ENCODE measurements around the gene RBM38.
"Not testable (repeated sequence)": the region's sequence is repeated elsewhere in the genome, so short reads cannot be mapped to it uniquely, and the experiment has no call there.

Gene RBM38

GRCh38 chr20:57419479-57419878 is 28.3 kb downstream of the RBM38 start:
- DNase-seq (ENCODE audit: low read depth), result not testable (repeated sequence)

DNA sequence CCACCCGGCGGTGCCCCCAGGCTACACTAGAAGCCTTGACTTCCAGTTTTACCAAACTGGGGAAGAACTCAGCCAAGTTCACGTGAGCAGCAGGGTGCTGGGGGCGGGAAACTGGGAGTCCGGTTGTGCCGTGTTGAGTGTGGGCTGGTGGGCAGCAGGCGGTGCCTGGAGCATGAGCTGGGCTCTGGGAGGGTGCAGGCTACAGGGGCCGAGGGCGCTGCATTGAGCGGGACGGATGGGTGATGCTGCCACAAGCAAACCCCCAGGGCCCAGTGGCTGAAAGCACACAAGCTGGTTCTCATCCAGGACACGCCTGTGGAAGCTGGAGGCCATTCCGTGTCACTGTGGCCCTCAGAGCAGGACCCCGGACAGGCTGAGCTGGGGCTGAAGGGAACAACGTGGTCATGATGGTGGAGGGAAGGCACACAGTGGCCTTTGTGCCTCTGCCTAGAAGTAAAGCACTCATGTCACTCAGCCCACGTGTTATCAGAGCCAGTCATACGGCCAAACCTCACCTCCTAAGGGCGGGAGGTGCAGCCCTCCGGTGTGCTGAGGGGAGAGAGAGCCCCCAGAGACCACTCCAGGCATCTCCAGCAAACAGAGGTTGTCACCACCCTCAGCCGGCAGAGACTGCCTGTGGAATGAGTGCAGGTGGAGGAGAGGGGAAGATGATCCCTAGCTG is 29.5 kb downstream of the RBM38 start:
- no peak for DNase-seq (ENCODE audit: low read depth)

DNA sequence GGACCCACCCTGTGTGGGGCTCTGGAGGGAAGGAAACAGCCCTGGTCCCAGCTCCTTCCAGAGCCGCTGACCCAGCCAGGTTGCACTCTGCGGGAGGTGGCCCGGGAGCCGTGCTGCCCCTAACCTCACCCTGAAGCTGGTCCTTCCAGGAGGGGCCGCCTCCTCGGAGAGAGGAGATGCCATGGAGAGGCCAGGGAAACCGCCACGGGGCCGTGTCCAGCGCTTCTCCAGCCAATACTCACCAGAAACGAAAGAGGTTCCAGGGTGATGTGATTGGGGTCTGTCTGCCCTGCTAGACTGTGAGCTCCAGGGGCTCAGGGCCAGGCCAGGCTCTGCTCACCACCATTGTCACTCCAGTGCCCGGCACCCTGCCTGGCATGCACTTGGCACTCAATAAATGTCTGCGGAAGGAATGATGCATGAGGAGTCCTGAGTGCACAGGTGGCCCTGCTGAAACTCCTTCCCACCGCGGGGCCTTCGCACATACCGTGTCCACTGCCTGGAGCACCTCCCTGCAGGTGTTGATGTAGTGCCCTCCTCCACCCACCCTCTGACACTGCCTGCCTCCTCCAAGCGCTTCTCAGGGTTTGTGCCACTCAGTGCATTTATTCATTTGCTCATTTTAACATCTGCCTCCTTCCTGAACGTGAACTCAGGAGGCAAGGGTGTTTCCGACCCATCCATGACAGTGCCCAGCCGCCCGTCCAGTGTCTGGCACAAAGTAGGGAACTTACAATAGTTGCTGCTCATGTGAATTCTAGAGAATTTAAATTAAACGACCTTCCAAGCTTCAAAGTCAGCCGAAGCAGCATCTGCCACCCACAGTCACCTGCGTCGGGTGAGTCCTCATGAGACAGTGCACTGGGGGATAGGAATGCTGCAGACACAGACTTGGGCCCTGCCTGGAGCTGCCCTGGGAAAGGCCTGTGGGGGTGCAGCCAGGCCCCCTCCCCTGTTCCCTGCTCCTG is 30.3 kb downstream of the RBM38 start:
- DNase-seq (ENCODE audit: low read depth), result no peak

DNA sequence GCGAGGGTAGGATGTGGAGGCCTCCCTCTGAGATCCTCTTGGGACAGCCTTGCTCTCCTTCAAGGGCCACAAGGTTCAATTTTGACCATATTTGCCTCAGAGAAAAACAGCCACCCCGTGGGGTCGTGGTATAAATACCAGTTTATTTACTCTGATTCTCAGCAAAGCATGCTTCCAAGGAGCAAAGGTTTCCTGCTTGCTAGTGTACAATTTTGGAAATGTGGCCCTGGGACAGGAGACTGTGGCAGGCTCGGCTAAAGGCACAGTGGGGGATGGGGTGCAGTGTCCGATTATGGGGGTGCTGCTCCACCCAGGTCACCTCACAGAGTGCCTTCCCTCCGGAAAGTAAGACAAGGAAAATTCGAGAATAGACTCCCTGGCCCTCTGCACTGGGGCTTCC is 31.1 kb downstream of the RBM38 start:
- no peak for DNase-seq (ENCODE audit: low read depth)

DNA sequence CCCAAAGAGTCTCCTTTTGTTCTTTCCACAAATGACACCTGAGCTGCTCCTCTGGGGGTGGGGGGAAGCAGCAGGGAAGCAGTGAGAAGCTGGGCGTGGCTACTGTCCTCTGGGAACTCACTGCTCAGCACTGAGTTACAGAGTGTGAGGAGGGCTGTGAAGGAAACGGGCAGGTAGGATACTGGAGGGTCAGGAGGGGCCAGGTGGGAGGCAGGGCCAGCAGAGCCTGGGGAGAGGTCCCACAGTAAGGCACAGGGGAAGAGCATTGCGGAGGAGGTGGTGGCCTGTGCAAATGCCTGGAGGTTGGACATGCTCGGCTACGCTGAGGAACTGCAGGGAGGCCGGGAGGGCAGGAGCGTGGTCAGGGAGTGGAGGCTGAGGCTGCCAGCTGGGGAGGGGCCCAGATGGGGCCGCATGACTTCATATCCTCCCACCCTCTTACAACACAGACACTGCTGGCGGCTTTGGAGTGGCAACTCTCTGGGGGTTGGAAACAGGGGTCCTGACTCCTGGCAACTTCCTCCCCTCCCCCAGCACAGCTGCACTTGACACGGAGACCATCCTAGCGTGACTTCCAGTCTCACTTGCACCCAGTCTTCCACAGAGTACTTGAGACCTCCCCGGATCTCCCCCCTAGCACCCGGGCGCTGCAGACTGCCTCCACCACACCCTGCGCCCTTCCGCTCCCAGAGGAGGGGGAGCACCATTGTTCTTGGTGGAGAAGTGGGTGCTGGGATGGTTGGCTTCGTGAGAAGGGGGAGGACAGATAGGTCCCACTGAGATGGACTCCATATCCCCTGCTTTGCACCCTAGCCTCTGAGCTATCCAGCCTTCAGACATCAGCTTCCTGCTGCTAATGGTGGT is 34.2 kb downstream of the RBM38 start:
- no peak for DNase-seq (ENCODE audit: low read depth)

GRCh38 chr20:57426271-57426689 is 35.1 kb downstream of the RBM38 start:
- DNase-seq (ENCODE audit: low read depth), result no peak

GRCh38 chr20:57426831-57427230 is 35.6 kb downstream of the RBM38 start:
- no peak for DNase-seq (ENCODE audit: low read depth)

GRCh38 chr20:57428324-57429158 is 37.3 kb downstream of the RBM38 start:
- no peak for DNase-seq (ENCODE audit: low read depth)

GRCh38 chr20:57429159-57429496 is 37.9 kb downstream of the RBM38 start:
- no peak for DNase-seq (ENCODE audit: low read depth)

- DNase-seq (ENCODE audit: low read depth), result no peak
These were observed 38.5 kb downstream of the RBM38 start for GRCh38 chr20:57429580-57430200.

GRCh38 chr20:57430201-57430596 is 39.0 kb downstream of the RBM38 start:
- DNase-seq (ENCODE audit: low read depth), result not testable (repeated sequence)

DNA sequence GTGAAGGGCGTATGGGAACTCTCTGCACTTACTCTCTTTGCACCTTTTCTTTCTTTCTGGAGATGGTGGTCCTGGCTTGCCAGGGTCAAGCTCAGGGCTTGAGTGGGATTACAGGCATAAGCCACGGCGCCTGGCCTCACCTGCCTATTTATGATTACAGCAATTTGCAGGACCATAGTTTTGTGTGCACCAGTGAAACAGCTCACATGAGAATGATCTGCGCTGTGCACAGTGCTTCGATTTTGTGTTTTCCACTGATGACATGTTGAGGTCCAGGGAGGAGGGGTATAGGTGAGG is 40.3 kb downstream of the RBM38 start:
- no peak for DNase-seq (ENCODE audit: low read depth)

- no peak for DNase-seq (ENCODE audit: low read depth)
These were observed 41.3 kb downstream of the RBM38 start for GRCh38 chr20:57432480-57432861.

DNA sequence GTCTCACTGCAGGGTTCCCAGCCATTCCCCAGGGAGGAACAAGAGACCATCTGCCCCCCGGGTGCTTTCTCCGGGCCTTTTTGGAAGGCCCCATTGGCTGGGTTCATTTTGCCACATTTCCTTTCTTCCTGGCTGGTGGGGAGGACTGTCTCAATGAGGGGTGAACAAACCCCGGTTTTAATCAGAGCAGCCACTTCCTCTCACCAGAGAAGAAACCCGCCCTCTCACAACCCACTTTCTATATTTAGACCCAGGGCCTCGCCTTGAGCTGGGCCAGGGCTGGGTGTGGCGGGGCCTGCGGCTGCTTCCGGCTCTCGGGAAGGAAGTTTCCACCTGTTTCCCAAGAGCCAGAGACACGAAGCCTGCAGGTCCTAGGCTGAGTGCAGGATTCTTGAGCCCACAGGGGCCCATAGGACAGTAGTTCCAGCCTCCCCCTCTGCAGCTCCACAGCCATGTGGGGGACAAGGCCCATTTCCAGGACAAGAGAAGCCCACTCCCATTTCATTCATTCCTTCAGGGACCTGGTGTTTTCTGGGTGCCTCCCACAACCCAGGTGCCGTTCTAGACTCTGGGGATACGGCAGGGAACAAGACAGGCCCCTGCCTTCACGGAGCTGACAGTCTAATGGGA is 41.8 kb downstream of the RBM38 start:
- no peak for DNase-seq (ENCODE audit: low read depth)

GRCh38 chr20:57433657-57434389 is 42.6 kb downstream of the RBM38 start:
- no peak for DNase-seq (ENCODE audit: low read depth)

DNA sequence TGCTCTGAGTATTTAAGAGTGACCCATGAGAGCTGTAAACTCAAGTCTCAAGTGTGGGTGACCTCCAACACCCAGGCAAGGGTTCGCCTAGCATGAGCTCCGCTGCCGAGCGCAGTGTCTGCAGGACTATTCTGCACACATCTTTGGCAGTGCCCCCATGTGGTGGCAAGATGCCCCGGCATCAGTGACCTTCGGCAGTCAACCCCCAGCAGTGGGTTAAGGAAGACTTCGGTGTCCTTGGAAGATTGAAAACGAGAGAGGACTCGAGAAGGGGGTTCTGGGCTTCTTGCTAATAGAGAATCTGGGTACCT is 43.1 kb downstream of the RBM38 start:
- DNase-seq (ENCODE audit: low read depth), result no peak

DNA sequence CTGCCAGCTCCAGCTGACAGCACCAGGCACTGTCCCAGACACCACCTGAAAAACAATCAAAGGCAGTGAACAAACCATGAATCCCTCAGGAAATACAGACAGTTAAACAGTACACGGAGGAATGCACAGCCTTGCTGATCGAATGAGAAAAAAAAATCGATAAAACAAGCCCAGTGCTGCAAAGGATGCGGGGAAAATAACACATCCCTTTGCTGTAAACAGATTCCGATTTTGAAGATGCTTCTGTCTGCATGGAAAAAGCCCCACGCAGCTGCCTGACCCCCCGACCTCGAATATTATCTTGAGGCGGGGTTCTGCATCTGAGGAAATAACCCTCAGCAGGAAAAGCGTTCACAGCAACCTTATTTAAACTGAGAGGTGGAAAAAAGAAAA is 43.9 kb downstream of the RBM38 start:
- no peak for DNase-seq (ENCODE audit: low read depth)

DNA sequence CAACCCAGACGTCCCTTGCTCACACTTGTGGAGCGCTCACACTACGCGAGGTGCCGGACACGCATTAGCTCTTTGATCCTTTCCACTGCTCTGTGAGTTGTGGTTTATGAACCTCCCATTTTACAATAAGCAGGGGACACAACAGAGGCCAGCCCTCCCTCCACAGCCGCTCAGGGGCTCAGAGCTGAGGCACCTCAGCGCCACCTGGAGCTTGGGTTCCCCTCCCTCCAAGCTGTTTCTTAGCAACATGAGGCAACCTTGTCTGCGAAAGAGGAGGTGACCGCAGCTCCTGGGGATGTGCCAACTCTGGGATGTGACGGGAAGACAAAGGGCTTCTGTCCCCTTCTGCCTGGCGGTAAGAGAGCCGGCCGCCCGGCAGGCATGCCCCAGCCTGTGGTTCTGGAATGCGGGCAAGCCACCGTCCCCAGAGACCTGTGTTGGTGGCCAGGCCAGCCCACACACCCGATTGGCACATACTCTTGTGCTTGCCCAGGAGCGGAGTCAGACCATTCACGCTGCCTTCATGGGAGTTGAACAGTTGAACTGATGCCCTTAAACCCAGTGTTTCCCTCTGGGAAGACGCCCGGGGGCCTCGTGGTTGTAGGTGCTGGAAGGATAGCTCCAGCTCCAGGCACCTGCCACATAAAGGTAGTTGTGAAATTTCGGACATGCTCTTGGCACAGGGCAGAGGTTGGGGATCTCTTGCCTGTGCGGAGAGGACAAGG is 44.5 kb downstream of the RBM38 start:
- no peak for DNase-seq (ENCODE audit: low read depth)

DNA sequence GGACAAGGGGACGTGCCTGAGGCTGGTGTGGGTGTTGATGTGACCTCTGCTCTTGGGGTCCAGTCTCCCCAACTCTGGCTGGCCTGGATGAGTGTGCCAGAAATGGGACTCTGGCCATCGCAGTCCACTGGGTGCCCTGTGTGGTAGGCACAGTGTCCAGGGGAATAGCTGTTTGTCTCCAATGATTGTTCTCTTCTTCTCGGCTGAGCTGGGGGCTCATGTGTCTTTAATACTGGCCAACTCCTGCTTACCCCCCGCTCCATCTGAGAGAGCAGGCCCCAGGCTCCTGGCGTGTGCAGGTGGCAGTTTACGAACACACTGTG is 45.0 kb downstream of the RBM38 start:
- no peak for DNase-seq (ENCODE audit: low read depth)

DNA sequence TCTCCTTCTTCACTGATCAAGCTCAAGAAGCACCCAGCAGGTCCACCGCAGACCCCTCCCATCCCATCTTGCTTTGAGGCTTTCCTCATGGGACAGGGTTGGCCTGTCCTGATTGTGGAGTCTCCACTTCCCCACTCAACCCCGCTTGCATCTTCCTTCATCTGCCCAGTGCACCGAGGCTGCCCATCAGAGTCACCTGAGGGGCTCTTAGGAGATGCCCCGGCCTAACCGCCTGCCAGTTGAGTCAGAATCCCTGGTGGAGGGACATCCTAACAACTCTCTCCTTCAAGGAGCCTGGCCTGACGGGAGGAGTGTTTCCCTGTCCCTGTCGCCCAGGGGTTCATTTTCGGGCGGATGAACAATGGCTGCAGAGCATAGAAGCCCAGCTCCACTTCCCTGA is 46.1 kb downstream of the RBM38 start:
- DNase-seq (ENCODE audit: low read depth), result no peak
